ENCODE data around the gene ACTR6.

- TF ChIP-seq CTCF (IDR thresholded peaks at IDR 0.05) (no peak), POLR2AphosphoS5 (IDR thresholded peaks at IDR 0.05) (no peak), POLR2A (IDR thresholded peaks at IDR 0.05) (no peak)
Measured at GRCh38 chr12:100156731-100157426, 43.7 kb upstream of the ACTR6 start.

All from breast epithelium (tissue), 3 donors.